NCI-H1105 (cell line): ENCODE measurements around the gene MAG.

Source experiments
- DNase-seq: peaks from one replicate; lab custom pipeline; 2025; lab: John Stamatoyannopoulos, UW

MAG gene

GRCh38 chr19:35291916-35292315 is at the start of gene MAG:
TSS of gene MAG (plus strand) at chr19:35292161. CDS start at chr19:35295409, 3,248 bp downstream.
- no peak for DNase-seq

GRCh38 chr19:35246466-35247092 is 45.4 kb upstream of the MAG start:
- no peak for DNase-seq

- DNase-seq = peak; percentile 89
Measured at GRCh38 chr19:35247526-35248309, 44.2 kb upstream of the MAG start.

GRCh38 chr19:35248310-35249145 is 43.4 kb upstream of the MAG start, which contains the start of gene LSR:
TSS of gene LSR (plus strand) at chr19:35249002. CDS start at chr19:35249023, 21 bp downstream.
- peak; percentile 95 for DNase-seq

- no peak for DNase-seq
Measured at GRCh38 chr19:35249146-35249847, 42.7 kb upstream of the MAG start.

- no peak for DNase-seq
Measured at GRCh38 chr19:35249848-35250711, 41.9 kb upstream of the MAG start.

- DNase-seq = no peak
Measured at GRCh38 chr19:35251456-35251855, 40.5 kb upstream of the MAG start.

GRCh38 chr19:35253316-35254286 is 38.4 kb upstream of the MAG start:
- no peak for DNase-seq

GRCh38 chr19:35254341-35255297 is 37.3 kb upstream of the MAG start:
- no peak for DNase-seq

GRCh38 chr19:35256566-35256965 is 35.4 kb upstream of the MAG start:
- DNase-seq = no peak

GRCh38 chr19:35257113-35257461 is 34.9 kb upstream of the MAG start:
- DNase-seq = no peak

- DNase-seq = no peak
Measured at GRCh38 chr19:35260694-35261304, 31.2 kb upstream of the MAG start.

GRCh38 chr19:35261356-35262100 is 30.4 kb upstream of the MAG start:
- DNase-seq = no peak

GRCh38 chr19:35262101-35262761 is 29.7 kb upstream of the MAG start:
- no peak for DNase-seq

GRCh38 chr19:35264268-35265125 is 27.5 kb upstream of the MAG start:
- DNase-seq = no peak
